Mesenteric fat pad (tissue), 1 donor: ENCODE measurements around the gene CEBPB. TPM values are rescaled to one million over a fixed set of nuclear protein-coding genes. Genes with fewer than 3 reads are reported as not detected.
"Not testable (repeated sequence)": the region's sequence is repeated elsewhere in the genome, so short reads cannot be mapped to it uniquely, and the experiment has no call there.

ENCODE experiments used
- DNase-seq: peaks from one replicate; pipeline ENCODE4 v3.0.0-alpha.2; 2020; ENCODE audit warnings: low spot score
- long read RNA-seq: library from polyadenylated mRNA; unstranded; transcript quantifications from one replicate; pipeline ENCODE4 v2.0.0, GENCODE V29; 2020
- total RNA-seq: library from RNA; stranded (reverse); fragmentation: NEBNext Ultra II Directional; extraction: Animal tissue kit (Norgen Biotek cat#: 25700); gene quantifications from one replicate; pipeline ENCODE4 v1.2.1, GENCODE V29; 2021
- donor health status: DM: yes; HTN: yes; CAD: no.

Gene CEBPB
- total RNA-seq = 434 TPM
- long read RNA-seq, transcript CEBPB-201 (1 exons, 1,956 nt) = major isoform, 12 of 12 reads
- long read RNA-seq, partial matches to known transcripts = 0 of 12 reads
- long read RNA-seq, other reads (novel, unspliced or antisense) = 0 of 12 reads

DNA sequence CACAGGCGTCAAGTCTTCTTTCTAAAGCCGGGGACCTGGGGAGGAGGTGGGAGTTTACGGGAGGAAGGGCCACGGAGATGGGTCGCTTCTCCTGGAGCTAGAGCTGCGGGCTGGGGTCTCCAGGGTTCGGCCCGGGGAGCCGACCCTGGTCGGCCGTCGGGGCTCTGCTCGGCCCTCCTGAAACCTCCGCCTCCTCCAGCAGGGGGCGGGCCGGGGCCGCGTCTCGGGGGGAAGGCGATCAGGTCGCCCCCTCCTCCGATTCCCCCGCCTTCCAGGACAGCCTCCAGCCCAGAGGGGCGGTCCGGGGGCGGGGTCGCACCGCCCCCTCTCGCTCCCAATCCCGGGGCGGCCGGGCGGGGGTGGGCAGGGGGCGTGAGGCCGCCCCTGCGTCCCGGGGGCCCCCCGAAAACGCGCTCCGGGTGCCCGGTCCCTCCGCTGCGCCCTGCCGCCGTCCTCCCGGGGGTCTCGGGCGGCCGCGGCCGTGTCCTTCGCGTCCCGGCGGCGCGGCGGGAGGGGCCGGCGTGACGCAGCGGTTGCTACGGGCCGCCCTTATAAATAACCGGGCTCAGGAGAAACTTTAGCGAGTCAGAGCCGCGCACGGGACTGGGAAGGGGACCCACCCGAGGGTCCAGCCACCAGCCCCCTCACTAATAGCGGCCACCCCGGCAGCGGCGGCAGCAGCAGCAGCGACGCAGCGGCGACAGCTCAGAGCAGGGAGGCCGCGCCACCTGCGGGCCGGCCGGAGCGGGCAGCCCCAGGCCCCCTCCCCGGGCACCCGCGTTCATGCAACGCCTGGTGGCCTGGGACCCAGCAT is at the start of gene CEBPB:
Gene CEBPB (plus strand): TSS at position 580 of the 814 bp plus-strand sequence. CDS start 204 bp downstream, at position 784.
- DNase-seq = peak; percentile 98

DNA sequence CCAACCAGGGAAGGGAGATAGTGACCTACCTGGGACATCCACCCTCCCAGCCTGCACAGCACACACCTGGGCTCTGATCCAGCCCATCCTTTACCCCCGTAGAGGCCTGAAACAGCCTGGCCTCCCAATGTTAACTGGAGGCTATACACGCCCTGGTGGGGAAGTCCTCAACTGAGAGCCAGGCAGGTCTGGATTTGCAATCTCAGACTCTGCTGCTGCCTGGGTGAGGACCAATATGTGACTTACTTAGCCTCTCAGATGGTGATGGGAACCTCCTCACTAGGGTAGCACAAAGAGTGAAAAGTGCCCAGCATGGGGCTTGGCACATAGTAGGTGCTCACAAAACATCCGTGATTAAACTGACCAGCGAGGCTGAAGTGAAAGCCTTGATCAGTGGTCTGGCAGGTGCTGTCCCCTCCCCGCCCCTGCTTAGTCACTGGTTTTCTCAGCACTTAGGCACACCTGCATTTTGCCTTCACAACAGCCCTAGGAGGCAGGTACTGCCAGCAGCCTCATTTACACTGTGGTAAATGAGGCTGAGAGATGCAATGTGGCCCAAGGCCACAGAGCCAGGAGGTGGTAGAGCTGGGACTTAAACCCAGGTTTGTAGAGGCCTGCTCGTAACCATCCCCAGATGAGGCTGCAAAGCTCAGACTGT is 49.5 kb upstream of the CEBPB start:
- DNase-seq = no peak

DNA sequence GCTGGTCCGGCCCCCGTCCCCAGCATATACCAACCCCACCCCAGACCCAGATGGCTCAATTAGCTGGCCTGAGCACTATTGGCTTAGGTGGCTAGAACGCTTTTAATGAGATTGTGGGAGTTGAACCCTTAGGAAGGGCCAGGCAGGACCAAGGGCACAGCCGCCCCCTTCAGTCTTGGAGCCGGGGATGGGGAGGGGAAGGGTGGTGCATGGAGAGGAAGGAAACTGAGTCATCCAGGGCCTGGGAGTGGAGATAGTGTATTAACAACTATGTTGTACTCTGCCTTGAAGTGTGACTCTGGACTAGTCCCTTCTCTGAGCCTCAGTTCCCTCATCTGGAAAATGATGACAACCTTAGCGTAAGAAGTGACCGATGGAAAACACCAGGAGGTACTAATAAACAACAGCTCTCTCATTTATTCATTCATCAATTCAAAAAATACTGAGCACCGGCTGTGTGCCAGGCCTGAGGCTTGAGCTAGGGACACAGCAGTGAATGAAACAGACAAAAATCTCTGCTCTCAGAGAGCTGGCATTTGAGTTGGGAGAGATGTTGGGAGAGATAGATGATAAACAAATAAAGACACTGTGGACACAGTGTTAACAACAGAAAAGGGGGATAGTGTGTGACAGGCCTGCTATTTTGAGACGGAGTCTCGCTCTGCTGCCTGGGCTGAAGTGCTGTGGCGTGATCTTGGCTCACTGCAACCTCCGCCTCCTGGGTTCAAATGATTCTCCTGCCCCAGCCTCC is 48.6 kb upstream of the CEBPB start:
- no peak for DNase-seq

DNA sequence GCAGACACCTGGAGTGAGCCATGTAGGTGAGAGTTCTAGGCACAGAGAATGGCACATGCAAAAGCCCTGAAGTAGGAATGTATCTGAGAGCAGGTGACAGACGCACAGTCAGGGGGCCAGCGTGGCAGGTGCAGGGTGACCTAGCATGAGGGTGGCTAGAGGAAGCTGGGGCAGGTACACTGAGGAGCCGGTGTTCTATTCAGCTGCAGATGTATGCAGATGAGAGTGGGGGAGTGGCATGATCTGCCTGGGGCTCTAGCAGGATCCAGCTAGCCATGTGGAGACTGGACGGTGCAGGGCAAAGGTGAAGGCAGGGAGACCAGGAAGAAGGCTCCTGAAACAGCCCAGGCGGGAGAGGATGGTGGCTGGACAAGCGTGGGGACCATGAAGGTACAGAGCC is 47.8 kb upstream of the CEBPB start:
- DNase-seq = no peak

DNA sequence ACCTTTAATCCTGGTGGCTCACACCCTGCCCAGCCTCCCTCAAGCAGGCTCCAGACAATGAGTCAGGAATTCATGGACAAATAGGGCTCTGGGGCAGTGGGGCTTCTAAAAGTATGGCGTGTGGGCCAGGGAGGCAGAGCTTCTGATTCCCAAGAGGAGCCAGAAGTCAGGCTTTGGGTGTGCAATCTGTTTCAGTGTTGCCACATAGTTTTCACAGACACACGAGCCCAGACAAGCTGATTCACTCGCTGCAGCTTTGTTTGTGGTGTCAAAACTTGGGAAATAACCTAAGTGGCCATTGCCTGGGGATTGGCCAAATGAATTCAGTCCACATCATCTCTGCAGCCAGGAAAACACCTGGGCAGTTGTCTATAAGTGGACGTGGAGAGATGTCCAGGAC is 46.3 kb upstream of the CEBPB start:
- no peak for DNase-seq

DNA sequence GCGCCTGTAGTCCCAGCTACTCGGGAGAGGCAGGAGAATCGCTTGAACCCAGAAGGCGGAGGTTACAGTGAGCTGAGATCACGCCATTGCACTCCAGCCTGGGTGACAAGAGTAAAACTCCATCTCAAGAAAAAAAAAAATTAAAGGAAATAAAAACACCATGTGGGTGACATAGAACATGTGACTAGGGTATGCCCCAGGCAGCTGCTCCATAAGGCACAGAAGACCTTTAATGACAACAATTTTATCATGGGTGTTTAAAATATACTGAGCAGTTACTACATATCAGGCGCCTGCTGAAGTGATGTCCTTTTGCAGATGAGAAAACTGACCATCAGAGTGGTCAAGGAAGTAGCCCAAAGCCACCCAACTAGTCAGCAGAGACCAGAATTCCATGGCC is 45.1 kb upstream of the CEBPB start:
- DNase-seq = no peak

DNA sequence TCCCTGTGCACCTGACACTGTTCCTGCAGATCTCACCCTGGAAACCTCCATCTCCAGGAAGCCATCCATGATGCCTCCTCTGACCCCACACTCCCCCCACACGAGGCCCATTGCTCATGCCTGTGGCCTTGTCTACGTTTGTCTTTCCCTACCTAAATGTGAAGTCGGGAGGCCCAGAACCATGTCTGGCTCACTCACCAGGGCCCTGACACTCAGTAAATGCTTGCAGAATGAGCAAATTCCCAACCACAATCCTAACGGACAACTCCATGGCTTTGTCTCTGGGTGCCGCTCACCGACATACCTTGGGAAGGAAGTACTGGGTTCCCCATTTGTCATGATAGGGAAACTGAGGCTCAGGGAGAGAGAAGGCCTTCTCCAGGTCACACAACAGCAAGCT is 44.4 kb upstream of the CEBPB start:
- DNase-seq = no peak

DNA sequence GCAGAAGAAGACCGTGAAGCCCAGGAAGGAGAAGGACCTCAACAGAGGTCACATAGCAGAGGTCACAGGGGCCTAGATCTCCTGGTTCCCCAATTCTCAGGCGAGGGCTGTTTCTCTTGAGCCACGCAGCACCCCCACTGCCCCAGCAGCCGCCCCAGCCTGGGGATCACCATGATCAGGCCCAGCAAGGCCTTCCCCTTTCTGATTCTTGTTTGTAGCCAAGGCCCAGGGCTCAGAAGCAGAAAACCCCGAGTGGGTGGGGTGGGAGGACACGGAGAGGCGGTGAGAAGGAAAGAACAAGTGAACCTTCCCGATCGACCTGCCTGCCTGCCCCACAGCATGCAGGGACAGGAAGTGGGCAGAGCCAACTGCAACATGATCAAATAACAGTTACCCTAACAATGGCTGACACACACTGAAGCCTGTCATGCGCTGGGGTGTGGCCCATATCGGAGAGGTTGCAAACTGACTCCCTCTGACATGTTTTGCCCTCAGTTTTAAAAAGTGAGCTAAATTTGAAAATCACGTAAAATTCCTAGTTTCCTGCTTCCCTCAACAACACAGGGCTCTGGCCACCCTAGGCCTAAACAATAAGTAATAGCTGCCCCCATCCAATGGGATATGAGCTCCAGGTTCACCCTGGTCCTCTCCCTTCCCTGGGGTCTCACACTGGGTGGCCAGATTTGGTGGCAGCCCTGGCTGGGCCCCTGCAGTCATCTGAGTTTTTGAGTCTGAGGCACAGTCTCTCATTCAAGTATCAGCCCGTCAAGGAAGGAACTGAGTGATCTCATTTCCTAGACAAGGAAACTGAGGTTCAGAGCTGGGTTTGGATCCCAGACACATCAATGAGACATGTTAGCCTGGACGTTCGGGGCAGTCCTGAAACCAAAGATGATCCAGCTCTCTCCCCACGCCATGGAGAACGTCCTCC is 43.6 kb upstream of the CEBPB start:
- DNase-seq = no peak

DNA sequence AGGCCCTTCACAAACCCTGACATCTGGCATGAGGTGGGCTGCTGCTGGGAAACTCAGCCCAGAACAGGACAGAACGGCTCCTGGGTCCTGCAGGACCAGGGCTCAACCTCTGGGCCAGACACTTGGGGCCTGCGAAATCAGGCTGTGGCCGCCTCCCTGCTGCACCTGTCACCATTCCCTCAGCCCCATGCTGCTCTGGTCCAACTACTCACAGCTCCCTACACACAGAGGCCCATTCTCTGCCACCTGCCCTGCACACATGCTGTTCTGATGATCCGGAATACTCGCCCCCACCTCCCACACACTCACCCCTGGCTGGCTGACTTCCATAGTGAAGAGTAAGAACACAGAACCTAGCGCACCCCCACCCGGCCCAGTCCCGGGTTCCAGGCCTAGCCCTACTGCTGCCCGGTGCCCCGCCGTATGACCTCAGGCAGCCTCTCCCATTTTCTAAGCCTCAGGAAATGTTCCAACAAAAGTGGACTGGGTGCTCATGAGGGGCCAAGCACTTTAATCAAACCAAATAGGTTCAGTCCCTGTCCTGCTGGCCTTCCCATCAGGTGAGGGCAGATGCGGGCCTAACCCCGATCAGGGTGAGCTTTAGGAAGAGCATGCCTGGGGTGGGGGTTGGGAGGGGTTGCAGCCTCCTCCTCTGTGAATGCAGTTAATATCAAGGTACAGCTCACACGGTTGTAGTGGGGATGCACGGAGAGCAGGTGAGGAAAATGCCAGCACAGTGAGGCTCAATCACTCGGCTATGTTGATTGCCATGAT is 41.0 kb upstream of the CEBPB start:
- no peak for DNase-seq

DNA sequence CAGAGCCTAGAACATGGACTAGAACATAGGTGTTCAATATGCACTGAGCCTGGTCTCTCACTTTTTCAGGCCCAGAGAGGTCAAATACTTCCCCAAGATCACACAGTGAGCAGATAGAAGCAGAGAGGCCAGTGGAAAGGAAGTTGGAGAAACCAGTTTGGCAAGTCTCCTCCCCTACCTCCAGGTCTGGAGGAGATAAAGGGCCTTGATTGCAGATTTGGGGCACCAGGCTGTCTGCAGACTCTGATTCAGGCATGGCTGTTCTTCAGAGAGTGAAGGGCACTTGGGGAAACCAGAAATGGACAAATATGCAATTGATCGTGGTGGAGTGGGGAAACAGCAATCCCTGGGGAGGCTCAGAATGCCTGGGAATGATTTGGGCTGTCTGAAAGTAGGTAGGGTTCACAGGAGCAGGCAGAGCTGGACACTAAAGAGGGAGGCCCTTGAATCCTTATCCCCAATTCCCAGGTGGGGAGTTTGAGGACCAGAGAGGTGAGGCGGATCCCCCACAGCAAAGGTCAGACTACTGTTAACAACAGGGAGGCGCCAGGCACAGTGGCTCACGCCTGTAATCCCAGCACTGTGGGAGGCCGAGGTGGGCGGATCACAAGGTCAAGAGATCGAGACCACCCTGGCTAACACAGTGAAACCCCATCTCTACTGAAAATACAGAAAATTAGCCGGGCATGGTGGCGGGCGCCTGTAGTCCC is 39.4 kb upstream of the CEBPB start:
- DNase-seq = no peak

DNA sequence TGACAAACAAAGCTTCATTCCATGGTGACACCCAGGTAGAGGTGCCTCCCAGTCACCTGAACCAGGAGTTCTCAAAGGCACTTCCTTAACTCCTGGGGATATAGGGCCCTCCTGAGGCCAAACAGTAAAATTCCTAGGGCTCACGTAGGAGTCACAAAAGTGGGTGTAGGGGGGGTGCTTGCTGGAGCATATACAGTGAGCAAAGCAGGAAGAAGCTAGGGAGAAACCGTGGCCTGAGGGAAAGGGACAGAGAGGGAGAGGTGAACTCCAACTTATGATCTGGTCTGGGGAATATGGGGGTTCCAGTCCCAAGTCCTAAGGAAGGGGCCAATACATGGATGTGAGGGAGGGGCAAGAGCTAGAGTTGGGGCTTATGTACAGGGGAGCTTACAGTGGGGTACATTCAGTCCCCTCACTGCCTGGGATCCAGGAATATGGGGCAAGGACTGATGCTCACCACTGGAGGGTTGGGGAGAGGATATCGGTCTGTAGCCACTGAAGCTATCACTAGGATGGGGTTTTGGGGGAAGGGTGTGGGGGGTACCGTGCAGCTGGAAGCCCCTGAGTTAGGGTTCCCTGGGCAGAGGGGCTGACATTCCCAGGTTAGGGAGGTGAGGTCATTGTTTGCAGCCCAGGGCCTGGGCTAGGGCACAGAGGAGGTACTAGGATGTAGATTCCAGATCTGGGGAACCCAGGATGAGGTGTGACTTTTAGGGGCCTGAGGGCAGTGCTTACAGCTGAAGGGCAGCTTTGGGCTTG is 38.1 kb upstream of the CEBPB start:
- no peak for DNase-seq

DNA sequence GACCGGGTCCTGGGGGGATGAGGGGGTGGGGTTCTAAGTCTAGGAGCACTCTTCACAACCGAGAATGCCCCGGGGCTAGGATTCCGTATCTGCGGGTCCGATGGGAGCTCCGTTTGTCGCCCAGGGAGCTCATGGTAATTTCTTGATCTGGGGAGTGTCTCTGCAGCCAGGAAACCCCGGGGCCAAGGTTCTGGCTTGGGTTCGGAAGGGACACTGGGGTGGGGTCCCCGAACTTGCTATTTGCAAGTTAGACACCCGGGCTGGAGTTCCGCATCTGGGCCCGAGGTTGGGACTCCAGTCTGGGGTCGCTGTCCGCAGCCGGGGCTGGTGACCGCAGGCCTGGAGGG is 37.5 kb upstream of the CEBPB start:
- DNase-seq = no peak

DNA sequence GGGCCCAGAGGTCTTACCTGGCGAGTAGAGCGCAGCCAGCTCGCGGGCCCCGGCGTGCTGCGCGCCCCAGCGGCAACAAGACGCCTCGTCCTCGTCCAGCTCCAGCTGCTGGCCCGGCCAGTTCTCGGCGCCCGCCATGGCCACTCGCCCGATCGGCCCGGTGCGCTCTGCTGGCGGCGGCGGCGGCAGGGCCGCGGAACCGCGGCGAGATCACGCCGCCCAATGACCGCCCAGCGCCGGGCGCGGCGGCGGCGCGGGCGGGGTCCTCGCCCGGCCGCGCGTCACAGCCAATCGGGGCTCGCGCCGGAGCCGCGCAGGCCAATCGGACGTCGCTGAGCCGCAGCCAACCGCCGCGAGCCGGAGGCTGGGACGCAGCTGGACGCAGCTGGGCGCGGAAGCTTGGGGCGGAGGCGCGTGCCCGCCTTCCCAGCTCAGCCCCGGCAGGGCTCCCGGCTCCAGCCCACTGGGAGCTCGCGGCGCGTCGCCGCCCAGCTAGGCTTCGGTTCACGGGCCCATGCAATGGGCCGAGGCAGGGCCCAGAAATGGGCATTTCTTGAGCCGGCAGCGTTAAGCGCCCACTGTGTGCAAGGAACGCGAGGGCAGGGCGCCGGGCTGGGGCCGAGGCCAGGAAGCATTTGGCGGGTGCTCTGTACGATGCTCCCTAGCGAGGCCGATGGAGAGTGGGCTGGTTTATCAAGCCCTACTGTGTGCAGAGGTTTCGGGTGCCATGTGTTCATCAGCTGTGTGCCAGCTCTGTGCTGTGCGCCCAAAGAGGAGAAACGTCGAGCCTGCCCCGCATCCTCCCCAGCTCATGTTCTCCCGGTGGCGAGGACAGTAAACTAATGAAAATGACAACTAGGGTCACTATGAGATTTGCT is 36.9 kb upstream of the CEBPB start, which contains the start of gene PEDS1:
Gene PEDS1 (minus strand): TSS at position 224 of the 878 bp plus-strand sequence. CDS start 86 bp downstream, at position 138.
- DNase-seq = peak; percentile 98

DNA sequence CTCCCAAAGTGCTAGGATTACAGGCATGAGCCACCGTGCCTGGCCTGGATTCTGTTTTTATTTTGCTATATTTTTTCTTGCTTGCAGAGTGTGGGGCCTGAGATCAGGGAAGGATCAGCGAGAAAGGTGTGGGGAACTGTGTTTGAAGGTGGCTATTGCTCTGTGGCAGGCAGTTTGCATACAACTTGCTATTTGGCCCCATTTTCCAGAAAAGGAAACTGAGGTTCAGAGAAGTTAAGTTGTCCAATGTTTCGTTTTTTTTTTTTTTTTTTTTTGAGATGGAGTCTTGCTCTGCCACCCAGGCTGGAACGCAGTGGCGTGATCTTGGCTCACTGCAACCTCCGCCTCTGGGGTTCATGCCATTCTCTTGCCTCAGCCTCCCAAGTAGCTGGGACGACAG is 29.1 kb upstream of the CEBPB start:
- not testable (repeated sequence) for DNase-seq

DNA sequence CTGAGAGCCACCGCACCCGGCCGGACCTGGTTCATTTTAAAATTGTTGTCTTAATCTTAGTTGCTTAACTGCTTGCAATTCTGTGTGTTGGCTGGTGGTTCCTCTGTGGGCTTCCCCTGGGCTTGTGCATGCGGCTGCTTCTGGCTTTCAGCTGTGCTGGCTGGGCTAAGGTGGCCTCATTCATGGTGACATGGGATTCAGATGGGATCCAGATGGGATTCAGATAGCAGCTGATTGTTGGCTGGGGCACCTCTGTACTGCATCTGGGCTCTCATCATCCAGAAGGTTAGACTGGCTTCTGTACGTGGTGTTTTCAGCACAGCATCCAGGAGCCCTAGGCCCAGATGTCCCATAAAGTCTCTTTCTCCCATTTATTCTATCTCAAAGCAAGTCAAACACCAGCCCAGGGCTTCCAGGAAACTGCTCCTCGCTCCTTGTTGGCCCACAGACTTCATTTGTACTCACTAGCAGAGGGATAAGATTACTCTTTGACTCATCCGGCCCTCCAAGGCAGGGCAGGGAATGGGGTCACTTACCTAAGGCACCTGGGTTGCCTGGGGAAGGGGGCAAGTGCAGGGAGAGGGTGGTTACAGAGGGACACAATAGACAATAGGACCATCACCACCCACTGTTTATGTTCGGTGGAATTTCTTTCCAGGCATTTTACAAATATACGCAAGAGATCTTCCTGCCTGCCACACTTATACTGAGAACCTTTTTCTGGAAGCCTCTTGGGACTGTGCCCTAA is 26.9 kb upstream of the CEBPB start:
- DNase-seq = no peak

DNA sequence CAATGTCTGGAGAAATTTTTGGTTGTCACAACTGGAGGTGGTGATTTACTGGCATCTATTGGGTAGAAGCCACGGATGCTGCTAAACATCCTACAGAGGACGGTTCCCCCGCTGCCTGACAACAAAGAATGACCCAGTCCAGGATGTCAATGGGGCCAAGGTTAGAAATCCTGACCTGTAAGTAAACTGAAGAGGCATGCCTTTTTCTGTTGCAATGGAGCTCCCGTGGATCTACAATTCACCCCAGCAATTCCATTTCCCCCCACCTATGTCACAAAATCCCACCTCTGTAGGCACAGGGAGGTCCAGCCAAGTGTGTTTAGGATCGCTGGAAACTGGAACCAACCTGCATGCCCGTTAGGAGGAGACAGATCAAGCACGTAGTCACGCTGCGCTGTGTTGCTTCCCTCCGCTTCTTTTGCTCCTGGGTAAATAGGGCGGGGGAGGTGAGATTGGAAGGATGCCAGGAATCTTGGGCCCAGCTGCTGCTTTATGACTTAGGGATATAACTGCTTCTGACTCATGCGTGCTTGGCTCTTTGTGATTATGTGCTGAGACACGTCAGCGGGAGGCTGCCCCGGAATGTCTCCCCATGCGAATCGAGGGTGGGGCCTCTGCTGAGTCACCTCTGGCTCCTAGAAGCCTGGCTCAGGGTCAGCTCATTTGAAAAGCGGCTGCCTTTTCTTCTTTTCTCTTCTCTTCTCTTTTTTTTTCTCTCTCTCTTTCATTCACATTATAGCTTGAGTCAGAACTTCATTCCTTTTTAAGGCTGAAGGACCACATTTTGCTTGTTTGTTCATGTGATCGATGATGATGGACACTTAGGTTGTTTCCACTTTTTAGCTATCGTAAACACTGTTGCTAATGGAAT is 24.7 kb upstream of the CEBPB start:
- peak; percentile 95 for DNase-seq
